GM18526 (cell line): Measurements from ENCODE around the gene ARHGAP45.
A peak's percentile ranks its signal among the peaks of the same experiment; 100 is the strongest.

Experiments used
- POLR2A ChIP-seq: IDR thresholded peaks from 3 replicates; pipeline ENCODE4 v1.6.1; 2011; ENCODE audit not compliant: insufficient read length; ENCODE audit errors: extremely low read depth

The ARHGAP45 gene

DNA sequence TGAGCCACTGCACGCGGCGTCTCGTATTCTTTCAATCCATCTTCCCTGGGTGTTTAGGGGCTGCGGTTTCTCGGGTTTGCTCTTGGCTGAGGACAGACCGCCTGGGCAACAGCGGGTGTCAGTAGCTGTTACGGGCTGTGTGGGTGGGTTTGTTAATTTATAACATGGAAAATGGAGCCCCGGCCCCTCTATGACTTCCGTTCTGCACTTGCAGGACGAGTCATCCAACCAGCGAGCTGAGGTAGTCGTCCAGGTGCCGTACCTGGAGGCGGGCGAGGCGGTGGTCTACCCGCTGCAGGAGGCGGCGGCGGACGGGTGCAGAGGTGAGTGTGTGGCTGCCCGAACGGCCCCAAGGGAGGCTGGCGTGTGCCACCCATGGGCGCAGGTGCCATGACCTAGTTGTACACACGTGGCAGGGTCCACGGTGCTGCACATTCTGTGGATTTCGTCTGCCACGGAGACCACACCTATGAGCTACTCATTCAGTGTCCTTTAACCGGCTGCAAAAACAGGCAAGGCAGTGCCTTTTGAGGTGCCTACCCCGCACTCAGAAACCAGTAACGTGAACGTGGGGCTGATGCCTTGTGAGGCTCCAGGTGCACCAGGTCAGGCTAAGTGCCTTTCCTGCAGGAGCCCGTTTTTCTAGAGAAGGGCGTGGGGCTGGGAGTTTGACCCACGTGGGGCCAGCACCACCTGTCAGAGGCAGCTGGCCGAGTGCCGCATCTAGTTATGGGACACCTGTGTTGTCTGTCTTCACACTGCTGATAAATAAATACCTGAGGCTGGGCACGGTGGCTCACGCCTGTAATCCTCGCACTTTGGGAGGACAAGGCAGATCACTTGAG is 17.3 kb downstream of the ARHGAP45 start:
- no peak for TF ChIP-seq POLR2A

- TF ChIP-seq POLR2A, result no peak
Measured at GRCh38 chr19:1085053-1085658, 18.2 kb downstream of the ARHGAP45 start.

DNA sequence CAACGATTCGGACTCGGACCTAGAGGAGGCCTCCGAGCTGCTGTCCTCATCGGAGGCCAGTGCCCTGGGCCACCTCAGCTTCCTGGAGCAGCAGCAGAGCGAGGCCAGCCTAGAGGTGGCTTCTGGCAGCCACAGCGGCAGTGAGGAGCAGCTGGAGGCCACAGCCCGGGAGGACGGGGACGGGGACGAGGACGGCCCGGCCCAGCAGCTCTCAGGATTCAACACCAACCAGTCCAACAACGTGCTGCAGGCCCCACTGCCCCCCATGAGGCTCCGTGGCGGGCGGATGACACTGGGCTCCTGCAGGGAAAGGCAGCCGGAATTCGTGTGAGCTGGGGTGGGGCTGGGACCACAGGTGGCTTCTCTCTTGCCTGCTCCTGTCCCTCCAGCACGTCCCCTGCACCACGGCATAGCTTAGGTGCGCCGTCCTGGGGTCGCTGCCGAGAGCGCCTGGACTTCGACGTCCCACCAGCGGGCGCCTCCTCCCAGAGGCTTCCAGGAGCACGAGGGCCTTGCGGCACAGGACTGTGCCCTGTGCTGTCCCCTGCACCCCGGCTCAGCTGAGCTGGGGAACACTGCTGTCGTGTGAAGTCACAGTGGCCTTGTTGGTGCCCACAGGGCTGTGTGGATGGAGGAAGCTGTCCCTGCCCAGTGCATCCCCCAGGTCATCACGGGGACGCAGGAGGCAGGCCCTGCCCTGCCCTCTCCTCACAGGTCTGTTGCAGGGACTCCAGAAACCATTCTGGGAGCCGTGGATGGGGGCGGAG is 18.9 kb downstream of the ARHGAP45 start:
- TF ChIP-seq POLR2A, result no peak

GRCh38 chr19:1086613-1087012 is 19.6 kb downstream of the ARHGAP45 start:
- no peak for TF ChIP-seq POLR2A

GRCh38 chr19:1087813-1088415 is 20.9 kb downstream of the ARHGAP45 start:
- peak; percentile 25 for TF ChIP-seq POLR2A

DNA sequence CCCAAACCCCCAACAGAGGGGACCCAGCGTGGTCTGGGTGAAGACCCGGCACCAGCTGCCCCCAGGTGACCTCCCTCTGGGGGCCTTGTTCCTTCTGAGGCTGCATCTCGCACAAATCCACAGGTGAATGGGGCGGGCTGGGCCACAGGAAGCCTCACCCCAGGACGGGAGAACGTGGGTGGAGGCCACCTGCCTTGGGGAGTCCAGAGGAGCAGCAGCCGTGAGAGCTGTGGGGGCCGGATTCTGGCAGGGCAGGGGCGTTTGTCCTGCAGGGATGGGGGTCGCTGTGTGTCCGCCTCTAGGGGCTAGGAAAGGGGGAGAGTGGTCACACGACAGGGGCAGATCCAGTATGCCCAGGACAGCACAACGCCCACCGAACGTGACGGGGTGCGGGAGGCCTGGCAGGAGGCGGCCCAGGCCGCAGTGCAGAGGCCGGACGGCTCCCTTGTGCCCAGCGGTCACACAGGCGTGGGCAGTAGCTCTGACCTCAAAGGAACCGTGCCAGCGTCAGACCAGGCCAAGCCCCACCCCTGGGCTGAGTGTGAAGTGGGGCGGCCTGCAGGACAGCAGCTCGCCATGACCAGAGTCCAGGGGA is 21.5 kb downstream of the ARHGAP45 start:
- TF ChIP-seq POLR2A, result no peak

DNA sequence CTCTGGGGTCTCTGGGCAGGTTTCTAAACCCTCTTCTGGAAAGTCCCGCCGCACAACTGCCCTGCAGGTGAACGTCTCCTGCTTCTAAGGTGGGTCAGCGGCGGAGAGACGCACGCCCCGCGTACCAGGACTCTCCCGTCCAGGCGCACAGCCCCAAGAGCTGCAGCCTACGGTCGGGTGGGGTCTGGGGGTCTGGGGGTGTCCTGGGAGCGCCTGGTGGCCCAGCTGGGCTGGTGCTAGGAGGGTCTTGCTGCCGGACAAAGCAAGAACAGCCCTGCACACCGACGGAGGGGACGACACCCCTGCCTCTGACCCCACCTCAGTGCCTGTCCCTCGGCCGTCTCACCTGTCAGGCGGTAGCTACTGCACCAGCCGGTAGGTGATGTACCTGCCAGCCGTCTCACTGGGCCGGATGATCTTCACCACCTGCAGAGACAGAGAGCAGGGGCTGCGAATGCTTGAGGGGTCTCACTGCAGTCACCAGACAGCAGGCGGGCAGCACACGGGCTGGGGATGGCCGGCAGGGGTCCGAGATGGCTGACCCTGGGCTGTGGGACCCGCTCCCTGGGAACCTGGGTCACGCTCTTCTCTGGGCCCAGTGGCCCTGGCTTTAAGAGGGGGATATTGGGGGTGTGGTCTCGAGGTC is 22.3 kb downstream of the ARHGAP45 start:
- TF ChIP-seq POLR2A, result no peak

GRCh38 chr19:1089891-1090290 is 22.9 kb downstream of the ARHGAP45 start:
- no peak for TF ChIP-seq POLR2A

- TF ChIP-seq POLR2A, result no peak
Measured at GRCh38 chr19:1090731-1091543, 24.0 kb downstream of the ARHGAP45 start.

DNA sequence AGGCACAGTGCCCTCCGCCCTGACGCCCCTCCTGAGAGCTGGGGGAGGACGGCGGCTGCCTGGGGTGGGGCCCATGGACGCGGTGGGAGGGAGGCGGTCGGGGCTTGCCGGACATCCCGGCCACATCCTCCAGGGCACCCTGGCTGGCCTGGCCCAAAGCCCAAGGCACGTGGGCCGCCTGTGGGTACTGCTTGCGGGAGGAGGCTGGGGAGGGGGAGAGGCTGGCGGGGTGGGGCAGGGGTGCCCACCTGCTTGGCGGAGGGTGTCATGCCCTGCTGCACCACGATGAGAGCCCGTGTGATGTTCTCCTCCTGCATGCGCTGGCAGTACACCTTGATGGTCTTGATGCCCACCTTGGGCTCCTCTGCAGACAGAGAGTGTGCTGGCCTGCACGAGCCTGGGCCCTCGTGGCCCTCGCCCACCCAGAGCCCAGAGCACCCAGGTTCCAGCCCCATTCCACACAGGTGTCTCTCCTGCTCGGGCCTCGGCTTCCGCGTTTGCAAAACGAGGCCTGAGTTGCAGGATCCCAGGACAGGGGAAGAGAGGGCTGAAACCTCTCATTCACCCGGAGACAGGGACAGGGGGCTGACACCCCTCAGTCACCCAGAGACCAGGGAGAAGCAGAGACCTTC is 24.7 kb downstream of the ARHGAP45 start:
- no peak for TF ChIP-seq POLR2A

- TF ChIP-seq POLR2A, result no peak
Measured at GRCh38 chr19:1093330-1093729, 26.4 kb downstream of the ARHGAP45 start.

DNA sequence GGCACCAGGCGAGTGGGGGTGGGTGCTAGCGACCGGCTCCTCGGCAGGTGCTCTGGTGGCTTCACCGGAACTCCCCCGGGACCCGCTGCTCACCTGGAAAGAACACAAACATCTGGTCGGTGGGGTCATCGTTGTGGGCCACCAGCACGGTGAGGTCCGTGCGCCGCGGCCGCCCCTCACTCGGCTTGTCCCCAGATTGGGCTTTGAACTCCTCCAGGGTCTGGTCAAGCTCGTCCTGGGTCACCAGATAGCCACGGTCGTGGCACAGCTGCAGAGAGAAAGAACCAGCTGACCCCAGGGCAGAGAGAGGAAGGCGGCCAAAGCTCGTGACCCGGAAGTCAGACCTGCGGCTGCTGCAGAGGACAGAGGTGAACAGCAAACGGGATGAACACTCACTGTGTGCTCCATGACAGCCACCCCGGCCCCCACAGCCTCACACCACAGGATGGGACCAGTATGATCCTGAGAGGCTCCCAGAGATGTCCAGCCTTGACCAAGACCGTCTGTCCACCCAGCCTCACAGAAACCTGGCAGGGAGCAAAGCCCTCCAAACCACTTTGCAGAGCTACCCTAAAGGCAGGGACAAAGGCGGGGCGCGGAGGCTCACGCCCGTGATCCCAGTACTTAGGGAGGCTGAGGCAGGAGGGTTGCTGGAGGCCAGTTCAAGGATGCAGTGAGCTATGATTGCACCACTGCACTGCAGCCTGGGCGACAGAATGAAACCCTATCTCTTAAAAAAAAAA is 27.0 kb downstream of the ARHGAP45 start:
- TF ChIP-seq POLR2A, result no peak

DNA sequence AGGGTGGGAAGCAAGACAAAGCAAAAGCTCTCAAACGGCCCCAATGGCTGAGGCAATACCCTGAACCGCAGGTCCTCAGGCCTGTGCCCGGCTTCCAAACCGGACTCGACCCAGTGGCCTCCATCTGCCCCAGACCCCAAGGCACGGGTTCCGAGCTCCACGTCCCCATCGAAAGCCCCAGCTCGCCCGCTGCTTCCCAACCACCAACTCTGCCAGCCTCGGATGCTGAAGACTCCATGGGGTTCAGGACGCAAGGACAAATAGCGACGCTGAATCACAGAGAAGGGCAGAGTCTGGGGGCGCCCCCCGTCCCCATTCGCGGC is 27.6 kb downstream of the ARHGAP45 start:
- TF ChIP-seq POLR2A, result no peak
